NCI-H446 (cell line): ENCODE measurements around the gene SYNE2.

Experiments used
- DNase-seq, 2 experiments: peaks; one replicate each; lab custom pipeline; 2025; lab: John Stamatoyannopoulos, UW

SYNE2 gene

GRCh38 chr14:64217308-64217707 lies 364.5 kb downstream of the SYNE2 start:
- DNase-seq, result no peak

- no peak for DNase-seq
Observed at GRCh38 chr14:64217834-64218233, 365.0 kb downstream of the SYNE2 start.

GRCh38 chr14:64218344-64219240 lies 365.8 kb downstream of the SYNE2 start:
- DNase-seq, result no peak

- no peak for DNase-seq
Observed at GRCh38 chr14:64220056-64220455, 367.3 kb downstream of the SYNE2 start.

GRCh38 chr14:64220466-64220865 lies 367.7 kb downstream of the SYNE2 start:
- DNase-seq, result no peak

- DNase-seq, result no peak
Observed at GRCh38 chr14:64221391-64222003, 368.7 kb downstream of the SYNE2 start.

- no peak for DNase-seq
Observed at GRCh38 chr14:64225151-64225757, 372.4 kb downstream of the SYNE2 start.

GRCh38 chr14:64227856-64228255 lies 375.1 kb downstream of the SYNE2 start:
- no peak for DNase-seq

- DNase-seq, result no peak
Observed at GRCh38 chr14:64229489-64229888, 376.7 kb downstream of the SYNE2 start.

- no peak for DNase-seq
Observed at GRCh38 chr14:64232095-64232838, 379.5 kb downstream of the SYNE2 start.

- no peak for DNase-seq
Observed at GRCh38 chr14:64232944-64233343, 380.1 kb downstream of the SYNE2 start.

- DNase-seq, result no peak
Observed at GRCh38 chr14:64233531-64234190, 380.9 kb downstream of the SYNE2 start.

GRCh38 chr14:64234877-64235651 lies 382.3 kb downstream of the SYNE2 start:
- DNase-seq, result no peak

GRCh38 chr14:64235652-64236640 lies 383.1 kb downstream of the SYNE2 start:
- DNase-seq, result no peak

GRCh38 chr14:64238049-64238448 lies 385.2 kb downstream of the SYNE2 start:
- DNase-seq, result no peak

GRCh38 chr14:64238631-64239030 lies 385.8 kb downstream of the SYNE2 start:
- DNase-seq, result no peak

GRCh38 chr14:64244279-64244678 lies 391.5 kb downstream of the SYNE2 start:
- peak; percentile 42 to 72 for DNase-seq

- DNase-seq, result no peak
Observed at GRCh38 chr14:64245491-64245890, 392.7 kb downstream of the SYNE2 start.

- no peak for DNase-seq
Observed at GRCh38 chr14:64246688-64247087, 393.9 kb downstream of the SYNE2 start.

- DNase-seq, result no peak
Observed at GRCh38 chr14:64247195-64247594, 394.4 kb downstream of the SYNE2 start.
